Liver (tissue), 9 donors: ENCODE results near the gene ADAM8. TPM values are rescaled to one million over a fixed set of nuclear protein-coding genes. Genes with fewer than 3 reads are reported as not detected.
A peak's percentile ranks its signal among the peaks of the same experiment; 100 is the strongest.
"Not testable (repeated sequence)": the region's sequence is repeated elsewhere in the genome, so short reads cannot be mapped to it uniquely, and the experiment has no call there.

Experiments used
- DNase-seq: peaks from one replicate; pipeline ENCODE4 v3.0.0-alpha.2; 2017; ENCODE audit warnings: low spot score
- H3K27ac ChIP-seq, 2 donors: one replicate each; pipeline ENCODE4 v1.7.0; 2013; ENCODE audit warnings: inconsistent platforms in 2 of 2, low read length in 2 of 2, control low read depth in 1 of 2, low read depth in 1 of 2, mild to moderate bottlenecking in 1 of 2
- H3K27me3 ChIP-seq, 4 donors: one replicate each; pipeline versions ENCODE4 v1.6.1 to v1.7.0; 2013; ENCODE audit warnings: low read length in 3 of 4, inconsistent platforms in 1 of 4, mild to moderate bottlenecking in 1 of 4, moderate library complexity in 1 of 4; ENCODE audit not compliant: control insufficient read depth in 4 of 4, insufficient read depth in 4 of 4
- H3K36me3 ChIP-seq, 4 donors: one replicate each; pipeline versions ENCODE4 v1.6.1 to v1.7.0; 2013; ENCODE audit warnings: low read length in 3 of 4, mild to moderate bottlenecking in 3 of 4, low read depth in 1 of 4, moderate library complexity in 1 of 4; ENCODE audit not compliant: control insufficient read depth in 4 of 4, insufficient read depth in 3 of 4
- H3K4me1 ChIP-seq, 4 donors: one replicate each; pipeline versions ENCODE4 v1.6.1 to v1.7.0; 2013; ENCODE audit warnings: low read length in 3 of 4, mild to moderate bottlenecking in 3 of 4, moderate library complexity in 1 of 4; ENCODE audit not compliant: control insufficient read depth in 4 of 4, insufficient read depth in 4 of 4
- H3K4me3 ChIP-seq, 3 donors: one replicate each; pipeline versions ENCODE4 v1.6.1 to v1.7.0; 2013; ENCODE audit warnings: low read length in 3 of 3, control low read depth in 1 of 3, low read depth in 1 of 3, mild to moderate bottlenecking in 1 of 3
- H3K9ac ChIP-seq, 2 donors: one replicate each; pipeline ENCODE4 v1.7.0; 2013; ENCODE audit warnings: low read length in 2 of 2, mild to moderate bottlenecking in 2 of 2, moderate library complexity in 2 of 2, control low read depth in 1 of 2, low read depth in 1 of 2
- H3K9me3 ChIP-seq, 4 donors: one replicate each; pipeline versions ENCODE4 v1.6.1 to v1.7.0; 2013; ENCODE audit warnings: low read length in 3 of 4; ENCODE audit not compliant: control insufficient read depth in 4 of 4
- CTCF ChIP-seq: fragments of 150-350 bp; IDR thresholded peaks from 2 replicates; pipeline ENCODE4 v1.5.1; 2017; ENCODE audit warnings: improper control_type of control experiment, low read depth, low read length; ENCODE audit not compliant: missing input control
- EGR1 ChIP-seq, 2 donors: IDR thresholded peaks; 2 replicates each; pipeline ENCODE4 v1.6.1; 2016 to 2018; ENCODE audit warnings: antibody characterized with exemption in 2 of 2, low read depth in 2 of 2
- FOXA1 ChIP-seq: IDR thresholded peaks from 2 replicates; pipeline ENCODE4 v1.6.1; 2016; ENCODE audit warnings: antibody characterized with exemption
- RXRA ChIP-seq, 2 donors: IDR thresholded peaks; 2 replicates each; pipeline ENCODE4 v1.6.1; 2017 to 2018; ENCODE audit warnings: antibody characterized with exemption in 2 of 2, mild to moderate bottlenecking in 1 of 2
- SP1 ChIP-seq: IDR thresholded peaks from 2 replicates; pipeline ENCODE4 v1.6.1; 2018; ENCODE audit warnings: antibody characterized with exemption, mild to moderate bottlenecking
- TAF1 ChIP-seq: conservative IDR thresholded peaks from 2 replicates; pipeline ENCODE4 v1.6.1; 2016; ENCODE audit warnings: antibody characterized with exemption, mild to moderate bottlenecking
- YY1 ChIP-seq: IDR thresholded peaks from 2 replicates; pipeline ENCODE4 v1.6.1; 2016; ENCODE audit warnings: antibody characterized with exemption, mild to moderate bottlenecking
- WGBS: extraction: QIAGEN DNeasy Blood & Tissue Kit; methylation state at CpG from one replicate; pipeline ENCODE4 v1.1.7; 2013; 5-methylcytosine and 5-hydroxymethylcytosine counted together
- polyA plus RNA-seq, 2 donors: library from polyadenylated mRNA; stranded (reverse) in 1 of 2; unstranded in 1 of 2; fragments of 200-250 nt in 1 of 2; fragments of >200 nt in 1 of 2; fragmentation: Nextera tagmentation in 1 of 2; extraction: Ambion mirVana in 1 of 2; gene quantifications; one replicate each; pipeline versions ENCODE4 v1.2.1 to v1.2.3, GENCODE V29; 2013 to 2015
- total RNA-seq, 2 donors: library from RNA; depleted of rRNA; stranded (reverse); fragments of >200 nt; gene quantifications; one replicate each; pipeline ENCODE4 v1.2.3, GENCODE V29; 2014
- donor health status: healthy.
- donor health status: healthy.
- donor health status: healthy.
- donor health status: healthy.
- donor health status: healthy.

The ADAM8 gene
- total and polyA plus RNA-seq, 4 donors, result 1.3 to 6.9 (median 3.7) TPM

DNA sequence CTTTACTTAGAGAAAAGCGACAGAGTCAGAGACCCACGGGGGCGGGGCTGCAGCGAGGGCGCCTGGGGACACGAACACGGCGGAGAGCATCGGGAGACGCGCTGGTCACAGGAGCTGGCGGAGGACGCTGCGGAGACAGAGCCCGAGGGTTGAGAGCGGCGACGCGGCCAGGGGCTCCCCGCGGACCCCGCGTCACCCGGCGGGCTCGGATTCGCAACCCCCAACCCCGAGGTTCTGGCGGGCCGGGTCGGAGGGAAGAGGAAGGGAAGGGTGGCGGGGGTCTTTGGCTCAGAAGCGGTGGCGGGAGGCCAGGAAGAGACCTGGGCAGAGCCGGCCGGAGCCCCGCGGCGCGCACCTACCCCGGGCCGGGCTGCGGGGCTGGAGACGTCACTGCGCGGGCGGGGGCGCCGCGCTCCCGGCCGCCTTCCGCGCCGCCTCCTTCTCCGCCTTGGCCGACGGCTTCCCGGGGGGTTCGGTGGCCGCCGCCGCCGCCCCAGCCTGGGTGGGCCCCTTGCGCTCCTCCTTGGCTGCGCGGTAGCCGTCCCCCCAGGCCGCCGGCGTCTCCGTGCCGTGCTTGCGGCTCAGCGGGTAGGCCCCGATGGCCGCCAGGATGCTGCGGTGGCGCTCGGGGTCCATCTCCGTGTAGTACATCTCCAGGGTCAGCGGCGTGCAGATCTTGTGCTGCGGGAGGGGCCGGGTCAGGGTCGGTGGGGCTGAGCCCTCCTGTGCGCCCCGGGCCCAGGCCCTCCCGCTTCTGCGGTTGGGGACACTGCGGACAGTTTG, 49.0 kb upstream of the ADAM8 start:
- Histone ChIP-seq H3K27ac (no peak overlapping the region), H3K9ac (no peak overlapping the region)
- 3% methylated on average over 91 of the region's 91 CpGs for WGBS

DNA sequence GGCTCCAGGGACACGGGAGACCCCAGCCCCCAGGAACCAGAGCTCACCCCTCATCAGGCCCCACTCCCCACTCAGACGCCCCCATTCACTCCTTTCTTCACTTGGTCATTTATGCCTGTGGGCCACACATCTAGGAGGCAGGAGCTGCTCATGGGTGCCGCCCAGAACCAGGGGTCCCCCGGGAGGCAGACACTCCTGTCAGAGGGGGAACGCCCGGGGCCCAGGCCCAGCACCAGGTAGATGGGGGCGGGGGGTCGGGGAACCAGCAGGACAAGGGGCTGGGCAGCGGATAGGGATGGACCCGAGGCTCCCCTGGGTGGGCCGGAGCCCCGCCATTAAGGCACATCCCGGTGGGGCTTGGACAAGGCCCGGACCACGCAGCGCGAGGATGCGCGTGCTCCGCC, 48.2 kb upstream of the ADAM8 start:
- no peak for DNase-seq
- Histone ChIP-seq H3K4me3 (peak overlapping the region in 1 of 3 donors; percentile 46), H3K4me1 (peaks cover 2 to 20% (median 7%) of the 10 kb centered on the region in 4 donors), H3K9ac (no peak overlapping the region), H3K27me3 (peaks cover 0 to 17% (median 8%) of the 10 kb centered on the region in 4 donors), H3K9me3 (no peaks in the 10 kb centered on the region), H3K36me3 (no peaks in the 10 kb centered on the region), H3K27ac (no peak overlapping the region)
- 29% methylated on average over 20 of the region's 20 CpGs for WGBS
- TF ChIP-seq FOXA1 (no peak), EGR1 (IDR thresholded peaks at IDR 0.05; ENCODE audit: low read depth in 2 of 2) (no peak), CTCF (no peak)

More for the DNA sequence above, 49.0 kb upstream of the ADAM8 start:
- Histone ChIP-seq H3K27me3 (peaks cover 0 to 17% (median 8%) of the 10 kb centered on the region in 4 donors), H3K36me3 (no peaks in the 10 kb centered on the region), H3K4me3 (peak overlapping the region in 1 of 3 donors; percentile 46), H3K9me3 (no peaks in the 10 kb centered on the region), H3K4me1 (peaks cover 2 to 22% (median 8%) of the 10 kb centered on the region in 4 donors)
- TF ChIP-seq YY1 (no peak), EGR1 (IDR thresholded peaks at IDR 0.05; ENCODE audit: low read depth in 2 of 2) (no peak), FOXA1 (no peak), SP1 (no peak)
- no peak for DNase-seq

DNA sequence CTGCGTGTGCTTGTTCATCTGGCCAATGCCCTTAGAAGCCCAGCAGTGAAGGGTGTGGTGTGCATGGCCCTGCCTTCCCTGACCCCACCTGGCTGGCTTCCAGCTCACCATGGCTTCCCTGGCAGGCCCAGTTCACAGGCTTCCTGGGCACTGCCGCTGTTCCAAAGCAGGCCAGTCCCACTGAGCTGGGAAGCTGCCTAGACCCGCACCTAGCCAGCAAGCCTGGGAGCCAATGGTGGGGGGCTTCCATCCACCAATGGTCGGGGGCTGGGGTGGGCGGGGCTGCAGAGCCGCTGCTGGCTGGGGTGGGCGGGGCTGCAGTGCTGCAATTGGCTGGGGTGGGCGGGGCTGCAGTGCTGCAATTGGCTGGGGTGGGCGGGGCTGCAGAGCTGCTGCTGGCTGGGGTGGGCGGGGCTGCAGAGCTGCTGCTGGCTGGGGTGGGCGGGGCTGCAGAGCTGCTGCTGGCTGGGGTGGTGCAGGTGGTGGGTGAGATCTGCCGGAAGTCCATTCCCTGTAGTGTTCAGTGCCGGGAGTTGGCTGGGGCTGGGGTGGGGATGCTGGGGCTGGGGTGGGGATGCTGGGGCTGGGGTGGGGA, 47.6 kb upstream of the ADAM8 start:
- peak overlapping the region in 2 of 3 donors; percentile 45 to 52 for H3K4me3 ChIP-seq
- no peak overlapping the region for H3K27ac ChIP-seq
- H3K9me3 ChIP-seq, result no peaks in the 10 kb centered on the region
- no peak for TF ChIP-seq TAF1
- peak; percentile 20 to 64 for TF ChIP-seq RXRA (IDR thresholded peaks at IDR 0.05)
- 6% methylated on average over 13 of the region's 13 CpGs for WGBS
- no peak overlapping the region for H3K9ac ChIP-seq
- peaks cover 0 to 17% (median 8%) of the 10 kb centered on the region in 4 donors for H3K27me3 ChIP-seq
- peaks cover 2 to 16% (median 7%) of the 10 kb centered on the region in 4 donors for H3K4me1 ChIP-seq
- peak; percentile 68 for DNase-seq
- no peaks in the 10 kb centered on the region for H3K36me3 ChIP-seq

DNA sequence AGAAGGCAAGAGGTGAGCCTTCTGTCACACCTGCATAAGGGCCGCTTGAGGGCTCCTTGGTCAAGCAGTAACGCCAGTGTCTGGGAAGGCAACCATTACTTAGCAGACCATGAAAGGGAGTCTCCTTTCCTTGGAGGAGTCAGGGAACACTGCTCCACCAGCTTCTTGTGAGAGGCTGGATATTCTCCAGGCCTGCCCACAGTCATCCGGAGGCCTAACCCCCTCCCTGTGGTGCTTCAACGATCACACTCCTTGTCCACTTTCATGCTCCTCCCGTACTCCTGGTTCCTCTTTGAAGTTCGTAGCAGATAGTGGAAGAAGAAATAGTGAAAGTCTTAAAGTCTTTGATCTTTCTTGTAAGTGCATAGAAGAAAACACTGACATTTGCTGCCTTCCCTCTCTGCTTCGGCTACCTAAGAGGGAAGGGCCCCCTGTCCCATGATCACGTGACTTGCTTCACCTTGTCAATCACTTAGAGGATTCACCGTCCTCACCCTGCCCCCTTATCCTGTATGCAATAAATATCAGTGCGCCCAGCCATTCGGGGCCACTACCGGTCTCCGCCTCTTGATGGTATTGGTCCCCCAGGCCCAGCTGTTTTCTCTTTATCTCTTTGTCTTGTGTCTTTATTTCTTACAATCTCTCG, 45.5 kb upstream of the ADAM8 start:
- not testable (repeated sequence) for DNase-seq, H3K36me3 ChIP-seq, H3K27ac ChIP-seq, H3K9me3 ChIP-seq, H3K4me3 ChIP-seq, H3K27me3 ChIP-seq, H3K9ac ChIP-seq
- WGBS, result 87% methylated on average over 12 of the region's 14 CpGs
- H3K4me1 ChIP-seq, result peaks cover 2 to 22% (median 12%) of the 10 kb centered on the region in 4 donors

- DNase-seq, H3K4me3 ChIP-seq, H3K9ac ChIP-seq, H3K9me3 ChIP-seq, H3K27me3 ChIP-seq, H3K36me3 ChIP-seq, H3K27ac ChIP-seq: not testable (repeated sequence)
- 95% methylated on average over 6 of the region's 6 CpGs for WGBS
- peaks cover 2 to 19% (median 12%) of the 10 kb centered on the region in 4 donors for H3K4me1 ChIP-seq
These were observed 44.3 kb upstream of the ADAM8 start for GRCh38 chr10:133320852-133321422.
